A549 (cell line): ENCODE results near the gene MARS1. TPM values are rescaled to one million over a fixed set of nuclear protein-coding genes. Genes with fewer than 3 reads are reported as not detected.

Experiments
- ATAC-seq, 2 experiments: fragments of 200-7000 bp in 1 of 2; fragments of >200 bp in 1 of 2; cut with Nextera tagmentation in 1 of 2; cut with Tn5 transposase in 1 of 2; 3 replicates each; pipeline versions ENCODE4 v1.8.0 to v1.9.1; 2018 to 2020; ENCODE audit warnings: mild to moderate bottlenecking in 1 of 2, moderate library complexity in 1 of 2
- CTCF ChIA-PET: fragments of 300-600 bp; sonication (Branson Sonifier 250); formaldehyde crosslinking; extraction: SDS; loops from one replicate; lab custom pipeline; 2021; ENCODE audit warnings: antibody characterized with exemption, inconsistent platforms; lab: Yijun Ruan, JAX
- POLR2A ChIA-PET: fragments of 350-600 bp; formaldehyde crosslinking; extraction: SDS; loops from one replicate; lab custom pipeline; 2021; ENCODE audit warnings: antibody characterized with exemption, inconsistent platforms; lab: Yijun Ruan, JAX
- DNase-seq, 2 experiments: peaks; one replicate each; pipeline versions ENCODE4 v3.0.0 to v3.0.0-alpha.2; 2011 to 2016; ENCODE audit warnings: low read depth in 1 of 2, low spot score in 1 of 2
- FAIRE-seq: peaks from 2 replicates; lab custom pipeline; 2011; peaks lifted over from hg19 to GRCh38; lab: Jason Lieb, UNC
- H3K27ac ChIP-seq, 2 experiments: fragments of >200 bp; sonication (Bioruptor Twin); formaldehyde crosslinking; 3 replicates each; pipeline ENCODE4 v1.5.1; 2016 to 2017
- H3K4me1 ChIP-seq: fragments of >200 bp; sonication (Bioruptor Twin); formaldehyde crosslinking; 3 replicates; pipeline ENCODE4 v1.6.1; 2016
- H3K4me2 ChIP-seq: fragments of >200 bp; sonication (Bioruptor Twin); formaldehyde crosslinking; 3 replicates; pipeline ENCODE4 v1.6.1; 2016
- H3K4me3 ChIP-seq: fragments of >200 bp; sonication (Bioruptor Twin); formaldehyde crosslinking; 3 replicates; pipeline ENCODE4 v1.5.1; 2016
- H3K9me3 ChIP-seq: fragments of >200 bp; sonication (Bioruptor Twin); formaldehyde crosslinking; 3 replicates; pipeline ENCODE4 v1.6.1; 2016
- CBX8 ChIP-seq: fragments of 200-600 bp; sonication (generic); IDR thresholded peaks from 2 replicates; pipeline ENCODE4 v1.6.1; 2016
- ESRRA ChIP-seq: fragments of 150-350 bp; IDR thresholded peaks from 2 replicates; pipeline ENCODE4 v1.6.1; 2014; ENCODE audit warnings: mild to moderate bottlenecking, low read length, borderline replicate concordance
- FOSL2 ChIP-seq, 2 experiments: fragments of 450-650 bp in 1 of 2; fragments of >200 bp in 1 of 2; sonication (Bioruptor Twin) in 1 of 2; formaldehyde crosslinking; IDR thresholded peaks; 2 replicates each; pipeline versions ENCODE4 v1.5.0 to v1.6.1; 2016 to 2020; ENCODE audit warnings: mild to moderate bottlenecking in 1 of 2, moderate library complexity in 1 of 2
- HDAC2 ChIP-seq: fragments of 200-600 bp; sonication (generic); IDR thresholded peaks from 2 replicates; pipeline ENCODE4 v1.6.1; 2016
- HEYL ChIP-seq: fragments of 250-450 bp; sonication (Bioruptor Pico); IDR thresholded peaks from 2 replicates; pipeline ENCODE4 v1.8.0; 2021; ENCODE audit warnings: mild to moderate bottlenecking, moderate library complexity
- JUNB ChIP-seq: fragments of >200 bp; sonication (Bioruptor Twin); formaldehyde crosslinking; IDR thresholded peaks from 2 replicates; pipeline ENCODE4 v1.6.1; 2016
- KDM5A ChIP-seq: fragments of 200-600 bp; sonication (generic); IDR thresholded peaks from 2 replicates; pipeline ENCODE4 v1.6.1; 2016; ENCODE audit warnings: antibody characterized with exemption, mild to moderate bottlenecking
- MAFK ChIP-seq: fragments of 450-650 bp; IDR thresholded peaks from 2 replicates; pipeline ENCODE4 v1.6.1; 2014; ENCODE audit not compliant: partially characterized antibody
- NFE2L2 ChIP-seq: fragments of 150-350 bp; conservative IDR thresholded peaks from 2 replicates; pipeline ENCODE4 v1.6.1; 2014; ENCODE audit warnings: low read length
- NR3C1 ChIP-seq: fragments of >200 bp; sonication (Bioruptor Twin); formaldehyde crosslinking; IDR thresholded peaks from 3 replicates; pipeline ENCODE4 v1.6.1; 2017
- POLR2AphosphoS2 ChIP-seq: conservative IDR thresholded peaks from 2 replicates; pipeline ENCODE4 v1.6.1; 2012; ENCODE audit warnings: low read length, improper control_type of control experiment, inconsistent platforms
- SREBF2 ChIP-seq: fragments of 450-650 bp; IDR thresholded peaks from 2 replicates; pipeline ENCODE4 v1.6.1; 2014; ENCODE audit warnings: mild to moderate bottlenecking, moderate library complexity
- TFCP2L1 ChIP-seq: fragments of 250-450 bp; sonication (Bioruptor Pico); IDR thresholded peaks from 2 replicates; pipeline ENCODE4 v1.5.0; 2021; ENCODE audit warnings: mild to moderate bottlenecking
- ZNF302 ChIP-seq: fragments of 250-450 bp; sonication (Bioruptor Pico); IDR thresholded peaks from 2 replicates; pipeline ENCODE4 v1.9.0; 2021; ENCODE audit warnings: inconsistent platforms, mild to moderate bottlenecking, moderate library complexity
- ZSCAN20 ChIP-seq: fragments of 250-450 bp; sonication (Bioruptor Pico); IDR thresholded peaks from 2 replicates; pipeline ENCODE4 v1.8.0; 2022; ENCODE audit warnings: mild to moderate bottlenecking, moderate library complexity
- WGBS: methylation state at CpG from one replicate; pipeline ENCODE4 v1.1.6; 2017; ENCODE audit errors: missing lambda C conversion rate; 5-methylcytosine and 5-hydroxymethylcytosine counted together
- polyA plus RNA-seq, 4 experiments: library from polyadenylated mRNA; depleted of rRNA in 3 of 4; stranded (reverse); fragments of >200 nt; fragmentation: RNase III in 1 of 4; extraction: RNeasy Plus Mini Kit Qiagen cat#74134 plus additional on column Dnase treatment in 1 of 4; gene quantifications; 2 replicates in 3 of 4; 3 replicates in 1 of 4; pipeline ENCODE4 v1.2.3, GENCODE V29; 2011 to 2017
- TF ChIP-seq, protein P1 (sequence below): fragments of 200-600 bp; sonication (generic); IDR thresholded peaks from 2 replicates; pipeline ENCODE4 v1.6.1; 2016; ENCODE audit warnings: antibody characterized with exemption, mild to moderate bottlenecking, moderate library complexity
- TF ChIP-seq, protein P2 (sequence below): fragments of 250-450 bp; sonication (Bioruptor Pico); IDR thresholded peaks from 2 replicates; pipeline ENCODE4 v1.5.0; 2021; ENCODE audit warnings: mild to moderate bottlenecking, moderate library complexity, borderline replicate concordance
- TF ChIP-seq, protein P3 (sequence below): fragments of 150-350 bp; IDR thresholded peaks from 2 replicates; pipeline ENCODE4 v1.6.1; 2014; ENCODE audit warnings: low read depth, mild to moderate bottlenecking, low read length
- TF ChIP-seq, protein P4 (sequence below): fragments of 450-650 bp; IDR thresholded peaks from 2 replicates; pipeline ENCODE4 v1.6.1; 2014; ENCODE audit warnings: antibody characterized with exemption
- TF ChIP-seq, protein P5 (sequence below): IDR thresholded peaks from 2 replicates; pipeline ENCODE4 v1.6.1; 2012

The MARS1 gene
- polyA plus RNA-seq, 2 of the 4 experiments (the other 2 are of a cell fraction), result 227 to 372 TPM

DNA sequence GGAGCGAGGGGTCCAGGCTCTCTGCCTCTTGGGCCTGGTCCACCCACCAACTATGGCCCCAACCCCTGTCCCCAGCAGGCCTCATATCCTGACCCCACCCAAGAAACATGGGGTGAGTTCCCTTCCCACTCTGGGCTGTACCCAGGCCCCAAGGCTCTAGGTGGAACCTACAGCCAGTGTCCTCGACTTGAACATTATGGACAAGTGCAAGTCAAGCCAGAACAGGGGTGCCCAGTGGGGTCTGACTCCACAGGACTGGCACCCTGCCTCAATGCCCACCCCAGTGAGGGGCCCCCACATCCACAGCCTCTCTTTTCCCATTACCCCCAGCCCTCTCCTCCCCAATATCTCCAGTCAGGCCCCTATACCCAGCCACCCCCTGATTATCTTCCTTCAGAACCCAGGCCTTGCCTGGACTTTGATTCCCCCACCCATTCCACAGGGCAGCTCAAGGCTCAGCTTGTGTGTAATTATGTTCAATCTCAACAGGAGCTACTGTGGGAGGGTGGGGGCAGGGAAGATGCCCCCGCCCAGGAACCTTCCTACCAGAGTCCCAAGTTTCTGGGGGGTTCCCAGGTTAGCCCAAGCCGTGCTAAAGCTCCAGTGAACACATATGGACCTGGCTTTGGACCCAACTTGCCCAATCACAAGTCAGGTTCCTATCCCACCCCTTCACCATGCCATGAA, 16.8 kb upstream of the MARS1 start:
- no peak for FAIRE-seq
- H3K4me3 ChIP-seq, result no peak overlapping the region
- WGBS, result 62% methylated on average over 4 of the region's 4 CpGs
- H3K27ac ChIP-seq, result no peak overlapping the region
- ATAC-seq, result no peak
- H3K9me3 ChIP-seq, result no peaks in the 10 kb centered on the region
- no peak for DNase-seq
- POLR2A ChIA-PET, result no interaction called here
- TF ChIP-seq SREBF2, result no peak
- TF ChIP-seq FOSL2 (IDR thresholded peaks at IDR 0.05), result no peak
- no peak for TF ChIP-seq FOSL2 (CRISPR knock-in tag; IDR thresholded peaks at IDR 0.05)
- TF ChIP-seq ESRRA, result no peak
- TF ChIP-seq, protein P1, sequence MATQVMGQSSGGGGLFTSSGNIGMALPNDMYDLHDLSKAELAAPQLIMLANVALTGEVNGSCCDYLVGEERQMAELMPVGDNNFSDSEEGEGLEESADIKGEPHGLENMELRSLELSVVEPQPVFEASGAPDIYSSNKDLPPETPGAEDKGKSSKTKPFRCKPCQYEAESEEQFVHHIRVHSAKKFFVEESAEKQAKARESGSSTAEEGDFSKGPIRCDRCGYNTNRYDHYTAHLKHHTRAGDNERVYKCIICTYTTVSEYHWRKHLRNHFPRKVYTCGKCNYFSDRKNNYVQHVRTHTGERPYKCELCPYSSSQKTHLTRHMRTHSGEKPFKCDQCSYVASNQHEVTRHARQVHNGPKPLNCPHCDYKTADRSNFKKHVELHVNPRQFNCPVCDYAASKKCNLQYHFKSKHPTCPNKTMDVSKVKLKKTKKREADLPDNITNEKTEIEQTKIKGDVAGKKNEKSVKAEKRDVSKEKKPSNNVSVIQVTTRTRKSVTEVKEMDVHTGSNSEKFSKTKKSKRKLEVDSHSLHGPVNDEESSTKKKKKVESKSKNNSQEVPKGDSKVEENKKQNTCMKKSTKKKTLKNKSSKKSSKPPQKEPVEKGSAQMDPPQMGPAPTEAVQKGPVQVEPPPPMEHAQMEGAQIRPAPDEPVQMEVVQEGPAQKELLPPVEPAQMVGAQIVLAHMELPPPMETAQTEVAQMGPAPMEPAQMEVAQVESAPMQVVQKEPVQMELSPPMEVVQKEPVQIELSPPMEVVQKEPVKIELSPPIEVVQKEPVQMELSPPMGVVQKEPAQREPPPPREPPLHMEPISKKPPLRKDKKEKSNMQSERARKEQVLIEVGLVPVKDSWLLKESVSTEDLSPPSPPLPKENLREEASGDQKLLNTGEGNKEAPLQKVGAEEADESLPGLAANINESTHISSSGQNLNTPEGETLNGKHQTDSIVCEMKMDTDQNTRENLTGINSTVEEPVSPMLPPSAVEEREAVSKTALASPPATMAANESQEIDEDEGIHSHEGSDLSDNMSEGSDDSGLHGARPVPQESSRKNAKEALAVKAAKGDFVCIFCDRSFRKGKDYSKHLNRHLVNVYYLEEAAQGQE, result no peak
- no peak for TF ChIP-seq MAFK
- no peak for TF ChIP-seq TFCP2L1 (CRISPR knock-in tag)
- TF ChIP-seq NR3C1, result no peak
- TF ChIP-seq, protein P2, sequence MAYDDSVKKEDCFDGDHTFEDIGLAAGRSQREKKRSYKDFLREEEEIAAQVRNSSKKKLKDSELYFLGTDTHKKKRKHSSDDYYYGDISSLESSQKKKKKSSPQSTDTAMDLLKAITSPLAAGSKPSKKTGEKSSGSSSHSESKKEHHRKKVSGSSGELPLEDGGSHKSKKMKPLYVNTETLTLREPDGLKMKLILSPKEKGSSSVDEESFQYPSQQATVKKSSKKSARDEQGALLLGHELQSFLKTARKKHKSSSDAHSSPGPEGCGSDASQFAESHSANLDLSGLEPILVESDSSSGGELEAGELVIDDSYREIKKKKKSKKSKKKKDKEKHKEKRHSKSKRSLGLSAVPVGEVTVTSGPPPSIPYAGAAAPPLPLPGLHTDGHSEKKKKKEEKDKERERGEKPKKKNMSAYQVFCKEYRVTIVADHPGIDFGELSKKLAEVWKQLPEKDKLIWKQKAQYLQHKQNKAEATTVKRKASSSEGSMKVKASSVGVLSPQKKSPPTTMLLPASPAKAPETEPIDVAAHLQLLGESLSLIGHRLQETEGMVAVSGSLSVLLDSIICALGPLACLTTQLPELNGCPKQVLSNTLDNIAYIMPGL, result no peak
- TF ChIP-seq, protein P3, sequence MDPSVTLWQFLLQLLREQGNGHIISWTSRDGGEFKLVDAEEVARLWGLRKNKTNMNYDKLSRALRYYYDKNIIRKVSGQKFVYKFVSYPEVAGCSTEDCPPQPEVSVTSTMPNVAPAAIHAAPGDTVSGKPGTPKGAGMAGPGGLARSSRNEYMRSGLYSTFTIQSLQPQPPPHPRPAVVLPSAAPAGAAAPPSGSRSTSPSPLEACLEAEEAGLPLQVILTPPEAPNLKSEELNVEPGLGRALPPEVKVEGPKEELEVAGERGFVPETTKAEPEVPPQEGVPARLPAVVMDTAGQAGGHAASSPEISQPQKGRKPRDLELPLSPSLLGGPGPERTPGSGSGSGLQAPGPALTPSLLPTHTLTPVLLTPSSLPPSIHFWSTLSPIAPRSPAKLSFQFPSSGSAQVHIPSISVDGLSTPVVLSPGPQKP, result no peak
- TF ChIP-seq HEYL (CRISPR knock-in tag), result no peak
- no peak for TF ChIP-seq ZNF302 (CRISPR knock-in tag)
- TF ChIP-seq JUNB, result no peak
- TF ChIP-seq, protein P4, sequence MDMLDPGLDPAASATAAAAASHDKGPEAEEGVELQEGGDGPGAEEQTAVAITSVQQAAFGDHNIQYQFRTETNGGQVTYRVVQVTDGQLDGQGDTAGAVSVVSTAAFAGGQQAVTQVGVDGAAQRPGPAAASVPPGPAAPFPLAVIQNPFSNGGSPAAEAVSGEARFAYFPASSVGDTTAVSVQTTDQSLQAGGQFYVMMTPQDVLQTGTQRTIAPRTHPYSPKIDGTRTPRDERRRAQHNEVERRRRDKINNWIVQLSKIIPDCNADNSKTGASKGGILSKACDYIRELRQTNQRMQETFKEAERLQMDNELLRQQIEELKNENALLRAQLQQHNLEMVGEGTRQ, result no peak
- TF ChIP-seq, protein P5, sequence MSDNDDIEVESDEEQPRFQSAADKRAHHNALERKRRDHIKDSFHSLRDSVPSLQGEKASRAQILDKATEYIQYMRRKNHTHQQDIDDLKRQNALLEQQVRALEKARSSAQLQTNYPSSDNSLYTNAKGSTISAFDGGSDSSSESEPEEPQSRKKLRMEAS, result no peak
- TF ChIP-seq, all 56 proteins: peak for 0
- H3K4me2 ChIP-seq, result no peak overlapping the region
- CTCF ChIA-PET, result interaction anchor here (0.7 to 19.9 kb wide), 9 partner anchors 8 to 286 kb away, joined by 3 to 240 read pairs (median 4); partner anchors contain the start of genes GLI1, INHBE and MARS1
- H3K4me1 ChIP-seq, result no peaks in the 10 kb centered on the region

DNA sequence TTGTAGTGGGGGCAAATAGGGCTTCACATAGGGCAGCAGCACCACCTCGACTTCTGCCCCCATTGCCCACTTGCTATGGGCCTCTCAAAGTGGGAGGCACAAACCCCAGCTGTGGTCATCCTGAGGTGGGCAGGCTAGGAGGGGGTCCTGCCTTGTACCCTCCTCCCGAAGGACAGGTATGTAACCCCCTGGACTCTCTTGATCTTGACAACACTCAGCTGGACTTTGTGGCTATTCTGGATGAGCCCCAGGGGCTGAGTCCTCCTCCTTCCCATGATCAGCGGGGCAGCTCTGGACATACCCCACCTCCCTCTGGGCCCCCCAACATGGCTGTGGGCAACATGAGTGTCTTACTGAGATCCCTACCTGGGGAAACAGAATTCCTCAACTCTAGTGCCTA, 16.2 kb upstream of the MARS1 start:
- no peak for DNase-seq
- TF ChIP-seq TFCP2L1 (CRISPR knock-in tag), result no peak
- no peak for TF ChIP-seq HDAC2
- TF ChIP-seq ZNF302 (CRISPR knock-in tag), result no peak
- TF ChIP-seq CBX8, result no peak
- TF ChIP-seq KDM5A, result no peak
- TF ChIP-seq, protein P3, result no peak
- no peak for TF ChIP-seq ZSCAN20 (CRISPR knock-in tag)
- no peak for TF ChIP-seq NFE2L2
- no peak for TF ChIP-seq POLR2AphosphoS2
- CTCF ChIA-PET, result interaction anchor here (0.7 to 19.9 kb wide), 8 partner anchors 9 to 285 kb away, joined by 3 to 240 read pairs (median 4); partner anchors contain the start of genes GLI1 and INHBE

More for the DNA sequence above, 16.2 kb upstream of the MARS1 start:
- Histone ChIP-seq H3K4me3 (no peak overlapping the region), H3K27ac (no peak overlapping the region), H3K4me1 (no peaks in the 10 kb centered on the region), H3K9me3 (no peaks in the 10 kb centered on the region), H3K4me2 (no peak overlapping the region)
- no peak for FAIRE-seq
- POLR2A ChIA-PET, result no interaction called here
- ATAC-seq, result no peak
- 81% methylated on average over 3 of the region's 3 CpGs for WGBS
